Mammary epithelial cell (primary cell): ENCODE results near the gene KLHL29.

Experiments
- CTCF ChIP-seq, 2 donors: IDR thresholded peaks in 1 of 2; conservative IDR thresholded peaks in 1 of 2; 2 replicates each; pipeline ENCODE4 v1.5.1; 2011 to 2012; ENCODE audit warnings: inconsistent platforms in 2 of 2, low read length in 2 of 2, mild to moderate bottlenecking in 2 of 2, control low read depth in 1 of 2, low read depth in 1 of 2; ENCODE audit not compliant: insufficient read depth in 1 of 2; ENCODE audit errors: extremely low read depth in 1 of 2
- EZH2 ChIP-seq: IDR thresholded peaks from 2 replicates; pipeline ENCODE4 v1.6.1; 2012; ENCODE audit warnings: low read length, inconsistent platforms, borderline replicate concordance

GRCh38 chr2:23606968-23607367, 222.0 kb downstream of the KLHL29 start:
- TF ChIP-seq CTCF (conservative IDR thresholded peaks at IDR 0.05 in 1 of 2, IDR thresholded peaks at IDR 0.05 in 1 of 2; ENCODE audit: extremely low read depth in 1 of 2, insufficient read depth in 1 of 2, low read depth in 1 of 2, low read length in 2 of 2) (no peak), EZH2 (no peak)
